ENCODE data around the gene PTH1R.

DNA sequence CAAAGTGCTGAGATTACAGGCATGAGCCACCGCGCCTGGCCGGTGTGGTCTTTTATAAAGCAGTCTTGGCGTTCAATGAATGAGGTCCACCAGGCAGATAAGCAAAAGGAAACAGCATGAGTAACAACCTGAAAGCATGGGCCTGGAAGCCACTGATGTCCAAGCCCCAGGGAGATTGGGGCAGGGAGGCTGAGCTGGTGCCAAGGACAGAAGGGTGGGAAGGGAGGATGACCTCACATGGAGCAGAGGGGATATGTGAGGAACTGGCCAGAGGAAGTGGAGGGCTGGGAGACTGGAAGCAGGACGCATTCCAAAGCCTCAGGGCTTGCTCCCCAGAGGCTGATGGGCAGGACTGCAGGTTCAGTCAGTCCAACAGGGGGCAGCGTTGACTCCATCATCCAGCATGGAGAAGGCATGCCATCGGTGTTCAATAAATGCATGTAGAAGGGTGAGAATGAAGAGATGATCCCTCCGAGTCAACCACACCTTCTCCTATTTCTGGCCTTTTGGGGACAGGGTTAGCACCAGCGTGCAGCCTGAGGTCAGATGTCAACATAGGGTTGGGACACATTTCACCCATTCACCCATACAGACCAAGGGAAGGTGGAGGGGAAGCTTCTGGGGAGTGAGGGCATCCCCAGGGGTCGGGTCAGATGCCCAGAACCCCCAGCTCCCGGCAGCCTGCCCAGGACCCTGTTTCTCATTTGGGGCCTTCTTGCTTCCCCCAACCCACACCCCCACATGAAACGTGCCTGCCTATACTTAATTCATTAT, 29.1 kb upstream of the PTH1R start:
- TF ChIP-seq YY1 (IDR thresholded peaks at IDR 0.05; ENCODE audit: insufficient read depth, insufficient read length) = no peak
- TF ChIP-seq ZNF274 (IDR thresholded peaks at IDR 0.05; ENCODE audit: low read depth, low read length) = no peak
- TF ChIP-seq SUZ12 (IDR thresholded peaks at IDR 0.05; ENCODE audit: extremely low read depth, insufficient read depth, insufficient read length) = no peak
